Activated CD8-positive, alpha-beta memory T cell treated with anti-CD3 and anti-CD28 coated beads for 4 hours (primary cell): ENCODE data around the gene SPDYE4.

Experiments used
- DNase-seq, 2 donors: peaks; one replicate each; pipeline ENCODE4 v3.0.0-alpha.2; 2020; ENCODE audit warnings: low read depth in 2 of 2

Gene SPDYE4

DNA sequence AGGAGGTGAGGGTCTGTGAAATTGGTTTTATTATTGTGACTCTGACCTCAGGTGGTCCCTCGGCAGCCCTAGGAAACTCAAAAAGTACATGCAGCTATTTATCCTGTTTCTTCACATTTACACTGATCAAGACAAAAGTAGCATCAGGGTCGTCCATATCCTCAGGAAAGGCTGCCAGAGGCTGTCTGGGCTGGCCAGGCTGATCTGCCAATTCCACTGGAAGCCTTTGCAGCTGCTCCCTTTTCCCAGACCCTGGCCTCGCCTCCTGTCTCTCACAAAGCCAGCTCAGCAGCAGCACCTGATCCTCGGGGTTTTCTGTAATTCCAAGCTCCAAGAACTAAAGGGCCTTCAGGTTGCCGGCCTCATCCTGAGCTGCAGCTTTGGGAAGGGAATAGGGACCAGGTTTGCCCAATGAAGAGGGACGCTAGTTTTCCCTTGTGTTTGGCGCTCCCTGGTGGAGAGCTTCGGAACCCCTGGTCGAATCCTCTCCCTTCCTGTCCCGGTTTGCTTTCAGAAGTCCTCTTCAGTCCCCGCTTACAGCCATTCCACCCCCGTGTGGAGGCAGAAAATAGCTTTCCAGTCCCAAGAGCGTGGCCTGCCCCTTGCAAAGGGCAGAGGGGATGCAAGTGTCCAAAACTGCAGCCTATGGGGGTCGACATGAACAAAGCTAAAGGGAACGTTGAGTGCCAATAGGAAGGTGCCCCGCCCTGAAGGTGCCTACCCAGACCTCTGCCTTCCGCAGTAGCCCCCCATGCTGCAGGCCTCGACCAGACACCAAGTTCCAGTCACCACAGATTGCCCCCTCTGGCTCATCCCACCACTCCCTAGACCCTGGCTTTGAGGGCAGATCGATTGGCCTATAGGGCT lies 27.4 kb upstream of the SPDYE4 start:
- DNase-seq = peak; percentile 19 to 26

DNA sequence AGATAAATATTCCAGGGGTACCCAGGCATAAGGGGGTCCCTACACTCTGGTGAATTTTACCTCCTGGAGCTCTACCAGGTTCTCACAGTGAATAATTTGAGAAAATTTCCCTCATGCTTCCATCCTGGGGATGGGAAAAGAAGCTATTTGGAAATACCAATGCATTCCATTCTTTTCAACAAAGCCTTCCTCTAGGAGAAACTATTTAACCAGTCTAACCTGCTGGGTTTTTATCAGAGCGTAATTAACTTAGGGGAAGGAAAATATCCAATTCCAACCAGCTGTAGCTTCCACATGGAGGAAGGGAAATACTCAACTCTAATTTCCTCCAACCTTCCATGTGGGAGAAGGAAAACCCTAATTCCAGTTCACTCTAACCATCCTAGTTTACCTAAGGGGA lies 23.8 kb upstream of the SPDYE4 start:
- no peak for DNase-seq

DNA sequence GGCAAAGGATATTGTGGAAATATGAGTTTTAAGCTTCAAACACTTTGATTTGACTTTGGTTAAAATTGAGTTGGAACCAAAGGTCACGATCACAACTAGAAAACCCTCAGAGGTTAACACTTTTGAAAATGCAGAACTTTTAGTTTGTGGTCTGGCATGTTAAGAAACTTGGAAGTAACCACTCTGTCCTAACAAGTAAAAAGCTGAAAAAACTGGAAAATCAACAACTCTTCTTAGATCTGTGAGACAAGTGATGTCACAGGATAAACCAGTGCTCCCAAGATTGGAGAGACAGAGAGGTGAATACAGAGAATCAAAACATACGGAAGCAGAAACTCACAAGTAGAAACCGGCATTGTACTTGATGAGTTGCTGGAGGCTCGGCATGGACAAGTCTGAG lies 23.4 kb upstream of the SPDYE4 start:
- DNase-seq = no peak

DNA sequence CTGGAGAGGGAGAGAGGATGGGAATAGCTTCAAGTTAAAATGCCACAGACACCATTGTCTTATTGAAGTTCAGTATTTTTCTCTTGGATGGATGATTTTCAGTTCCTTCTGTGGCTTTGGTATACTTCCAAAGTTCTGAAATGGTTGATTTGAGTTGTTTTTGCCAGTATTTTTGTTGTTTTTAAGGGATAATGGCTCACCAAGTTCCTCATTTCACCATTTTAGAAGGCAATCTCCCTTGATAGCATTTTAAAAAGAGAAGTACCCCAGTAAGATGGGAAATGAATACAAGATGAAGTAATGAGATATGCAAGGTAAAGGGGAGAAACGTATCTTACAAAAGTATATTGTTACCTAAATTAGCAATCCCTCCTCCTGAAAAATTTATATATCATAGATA lies 18.5 kb upstream of the SPDYE4 start:
- DNase-seq = no peak

DNA sequence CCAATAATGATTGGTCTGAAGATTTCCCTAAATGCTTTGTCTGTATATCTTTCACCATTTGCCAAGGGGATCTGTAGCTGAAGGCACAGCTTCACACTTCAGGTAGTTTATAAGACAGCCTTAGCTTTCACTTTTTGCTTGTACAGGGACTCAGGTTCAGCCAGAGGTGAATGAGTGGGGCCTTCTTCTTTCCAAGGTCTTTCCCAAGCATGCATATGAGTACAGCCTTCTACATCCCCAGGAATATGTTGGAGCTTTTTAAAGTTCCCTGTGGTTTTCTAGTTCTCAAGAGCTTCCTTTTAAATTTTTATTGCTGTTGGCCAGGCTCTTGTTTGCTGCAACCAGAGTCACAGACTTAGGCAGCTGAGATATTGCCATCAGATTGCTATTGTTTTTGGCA lies 17.9 kb upstream of the SPDYE4 start:
- no peak for DNase-seq

DNA sequence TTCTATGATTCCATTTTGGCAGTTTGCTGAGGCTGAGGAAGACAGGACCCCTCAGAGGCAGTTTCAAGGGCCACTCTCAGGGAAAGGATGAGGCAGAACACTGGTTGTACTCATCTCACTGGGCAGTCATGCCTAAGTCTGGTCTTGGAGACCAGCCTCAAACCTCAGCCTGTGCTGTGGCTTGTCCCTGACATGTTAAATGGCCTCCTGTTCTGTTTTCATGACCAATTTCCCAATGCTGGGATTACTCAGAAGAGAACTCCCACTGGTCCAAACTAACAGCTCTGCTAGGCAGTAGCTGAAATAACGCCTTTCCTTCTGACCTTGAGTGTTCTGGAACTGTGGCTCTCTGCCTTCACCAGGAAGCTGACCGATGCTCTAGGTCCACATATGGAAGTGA lies 8.4 kb upstream of the SPDYE4 start:
- no peak for DNase-seq

DNA sequence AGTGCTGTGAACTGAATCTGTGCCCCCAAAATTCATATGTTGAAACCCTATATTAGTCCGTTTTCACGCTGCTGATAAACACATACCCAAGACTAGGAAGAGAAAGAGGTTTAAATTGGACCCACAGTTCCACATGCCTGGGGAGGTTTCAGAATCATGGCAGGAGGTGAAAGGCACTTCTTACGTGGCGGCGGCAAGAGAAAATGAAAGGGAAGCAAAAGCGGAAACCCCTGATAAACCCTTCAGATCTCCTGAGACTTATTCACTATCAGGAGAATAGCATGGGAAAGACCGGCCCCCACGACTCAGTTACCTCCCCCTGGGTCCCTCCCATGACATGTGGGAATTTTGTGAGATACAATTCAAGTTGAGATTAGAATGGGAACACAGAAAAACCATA lies 3.7 kb upstream of the SPDYE4 start:
- no peak for DNase-seq

DNA sequence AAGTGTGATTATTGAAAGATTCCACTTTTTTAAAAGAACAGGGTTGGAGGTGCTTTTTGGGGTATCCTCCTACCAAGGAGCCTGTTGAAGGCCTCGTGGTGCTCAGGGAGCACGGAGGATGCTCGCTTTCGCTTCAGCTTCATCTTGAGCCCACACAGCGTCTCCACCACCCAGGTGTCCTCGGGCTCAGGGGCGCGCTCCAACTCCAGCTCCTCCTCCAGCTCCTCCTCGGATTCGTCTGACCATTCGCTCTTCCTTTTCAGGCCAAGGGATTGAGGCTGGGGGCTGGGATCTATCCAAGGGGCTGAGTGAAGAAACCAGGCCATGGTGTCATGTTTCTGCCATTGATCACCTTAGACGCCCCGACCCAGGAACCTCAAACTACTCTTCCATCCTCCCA lies 1.2 kb downstream of the SPDYE4 start:
- no peak for DNase-seq

DNA sequence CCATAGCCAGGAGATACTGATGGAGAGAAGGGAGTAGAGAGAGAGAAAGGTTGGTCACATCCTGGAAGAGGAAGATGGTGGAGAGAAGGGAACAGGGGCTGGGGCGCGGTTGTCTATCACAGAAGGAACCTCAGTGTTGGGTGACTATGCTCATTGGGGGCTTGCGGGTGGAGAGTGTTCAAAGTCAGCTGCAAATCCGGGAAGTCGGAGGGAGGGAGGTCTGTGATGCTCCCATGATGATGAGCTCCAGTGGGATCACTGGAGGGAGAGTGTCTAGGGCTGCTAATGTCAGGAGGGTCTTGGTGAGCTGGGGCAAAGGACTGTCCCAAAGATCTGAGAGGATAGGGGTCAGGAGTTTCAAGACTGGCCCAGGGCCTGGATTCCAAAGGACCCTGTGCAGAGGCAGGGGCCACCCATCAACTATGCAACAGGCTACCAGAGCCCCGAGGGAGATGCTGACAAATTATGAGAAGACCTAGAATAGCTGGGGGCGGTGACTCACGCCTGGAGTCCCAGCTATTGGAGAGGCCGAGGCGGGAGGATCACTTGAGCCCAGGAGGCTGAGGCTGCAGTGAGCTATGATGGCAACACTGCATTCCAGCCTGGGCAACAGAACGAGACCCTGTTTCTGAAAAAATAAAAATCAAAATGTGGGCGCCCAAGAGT lies 2.6 kb downstream of the SPDYE4 start:
- DNase-seq = no peak

DNA sequence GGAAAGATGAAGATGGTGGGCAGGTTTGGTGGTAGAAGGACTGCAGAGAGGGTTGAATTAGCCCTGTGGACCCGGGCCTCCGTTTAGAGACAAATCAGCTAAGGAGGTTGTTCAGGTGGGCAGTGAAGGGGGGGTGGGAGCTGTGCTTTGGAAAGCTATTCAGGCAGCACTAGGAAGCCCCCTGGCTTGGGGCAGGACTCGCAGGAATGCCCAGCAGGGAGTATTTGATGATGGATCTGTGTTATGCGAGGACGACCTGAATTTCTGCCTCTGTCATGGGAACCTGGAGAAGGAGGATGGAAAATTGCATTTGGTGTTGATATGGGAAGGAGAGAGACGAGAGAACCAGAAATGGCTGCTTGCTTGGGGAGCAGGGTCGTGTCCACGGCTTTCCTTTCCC lies 3.5 kb downstream of the SPDYE4 start:
- no peak for DNase-seq

DNA sequence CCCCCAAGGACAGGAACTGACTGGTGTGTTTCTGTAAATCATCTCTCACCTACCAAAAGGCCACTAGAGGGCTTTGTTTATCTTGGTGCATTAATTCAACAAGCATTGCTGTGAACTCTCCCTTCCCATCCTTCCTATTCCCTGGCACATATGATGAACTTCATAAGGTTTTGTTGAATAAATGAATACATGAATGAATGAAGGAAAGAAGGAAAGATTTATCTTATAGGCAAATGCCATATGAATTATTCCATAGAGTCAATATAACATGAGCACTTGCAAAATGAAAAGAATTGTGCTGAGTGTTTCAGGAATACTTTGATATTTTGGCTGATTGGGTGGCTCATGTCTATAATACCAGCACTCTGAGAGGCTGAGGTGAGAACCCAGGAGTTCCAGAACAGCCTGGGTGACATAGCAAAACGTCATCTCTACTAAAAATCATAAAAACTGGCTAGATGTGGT lies 4.3 kb downstream of the SPDYE4 start:
- DNase-seq = no peak

DNA sequence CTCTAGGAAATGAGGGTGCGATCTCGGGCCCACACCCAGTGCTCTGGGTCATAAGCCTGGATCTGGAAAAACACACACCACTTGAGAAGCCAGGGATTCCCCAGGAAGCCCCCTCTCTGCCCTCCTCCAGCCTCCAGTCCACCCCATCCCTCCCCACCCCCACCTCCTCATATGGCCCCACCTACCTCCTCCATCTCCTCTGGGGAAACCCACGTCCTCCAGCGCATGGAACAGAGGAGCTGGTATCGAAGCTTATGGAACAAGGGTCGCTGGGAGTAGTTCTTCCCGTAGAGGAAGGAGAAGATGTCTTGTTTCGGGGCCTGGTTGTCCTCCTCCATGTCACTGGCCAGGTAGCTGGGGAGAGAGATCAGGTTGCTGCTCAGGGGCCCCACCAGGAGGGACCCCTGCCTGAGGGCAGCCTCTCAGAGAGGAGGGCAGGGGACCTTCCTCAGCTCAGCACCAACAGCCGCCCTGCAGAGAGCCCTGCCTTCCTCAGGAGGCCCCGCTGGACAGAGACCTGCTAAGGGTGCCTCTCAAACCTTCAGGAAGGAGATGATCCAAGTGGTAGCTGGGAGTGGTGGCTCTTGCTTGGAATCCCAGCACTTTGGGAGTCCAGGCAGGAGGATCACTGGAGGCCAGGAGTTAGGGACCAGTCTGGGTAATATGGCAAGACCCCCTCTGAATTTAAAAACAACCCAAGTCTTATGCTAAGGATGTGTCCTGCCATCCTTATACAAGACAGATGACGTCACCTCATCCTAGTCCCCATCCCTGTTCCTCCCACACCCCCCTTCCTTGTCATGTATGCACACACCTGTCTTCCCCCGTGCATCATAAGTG lies 5.0 kb downstream of the SPDYE4 start:
- DNase-seq = no peak

DNA sequence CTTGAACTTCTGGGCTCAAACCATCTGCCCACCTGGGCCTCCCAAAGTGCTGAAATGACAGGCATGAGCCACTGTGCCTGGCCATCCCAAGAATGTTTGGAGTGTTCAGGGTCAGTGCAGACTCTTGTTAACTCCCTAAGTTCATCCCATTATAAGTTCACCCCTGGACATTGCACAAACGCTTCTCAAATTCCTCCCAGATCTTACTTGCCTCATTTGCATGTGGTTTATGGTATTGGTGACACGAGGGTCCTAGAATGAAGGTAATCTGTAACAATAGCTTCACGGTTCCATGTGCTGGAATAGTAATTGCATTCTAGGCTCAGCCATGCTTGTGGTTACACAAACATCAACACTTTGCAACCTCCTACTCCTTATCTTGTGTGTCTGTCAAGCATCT lies 8.7 kb downstream of the SPDYE4 start:
- DNase-seq = no peak

DNA sequence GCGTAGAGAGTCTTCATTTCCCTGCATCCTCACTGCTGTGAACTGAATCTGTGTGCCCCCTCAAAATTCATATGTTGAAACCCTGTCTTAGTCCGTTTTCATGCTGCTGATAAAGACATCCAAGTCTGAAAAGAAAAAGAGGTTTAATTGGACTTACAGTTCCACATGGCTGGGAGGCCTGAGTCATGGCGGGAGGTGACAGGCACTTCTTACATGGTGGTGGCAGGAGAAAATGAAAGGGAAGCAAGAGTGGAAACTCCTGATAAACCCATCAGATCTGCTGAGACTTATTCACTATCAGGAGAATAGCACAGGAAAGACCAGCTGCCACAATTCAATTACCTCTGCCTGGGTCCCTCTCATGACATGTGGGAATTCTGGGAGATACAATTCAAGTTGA lies 10.6 kb downstream of the SPDYE4 start:
- DNase-seq = no peak

DNA sequence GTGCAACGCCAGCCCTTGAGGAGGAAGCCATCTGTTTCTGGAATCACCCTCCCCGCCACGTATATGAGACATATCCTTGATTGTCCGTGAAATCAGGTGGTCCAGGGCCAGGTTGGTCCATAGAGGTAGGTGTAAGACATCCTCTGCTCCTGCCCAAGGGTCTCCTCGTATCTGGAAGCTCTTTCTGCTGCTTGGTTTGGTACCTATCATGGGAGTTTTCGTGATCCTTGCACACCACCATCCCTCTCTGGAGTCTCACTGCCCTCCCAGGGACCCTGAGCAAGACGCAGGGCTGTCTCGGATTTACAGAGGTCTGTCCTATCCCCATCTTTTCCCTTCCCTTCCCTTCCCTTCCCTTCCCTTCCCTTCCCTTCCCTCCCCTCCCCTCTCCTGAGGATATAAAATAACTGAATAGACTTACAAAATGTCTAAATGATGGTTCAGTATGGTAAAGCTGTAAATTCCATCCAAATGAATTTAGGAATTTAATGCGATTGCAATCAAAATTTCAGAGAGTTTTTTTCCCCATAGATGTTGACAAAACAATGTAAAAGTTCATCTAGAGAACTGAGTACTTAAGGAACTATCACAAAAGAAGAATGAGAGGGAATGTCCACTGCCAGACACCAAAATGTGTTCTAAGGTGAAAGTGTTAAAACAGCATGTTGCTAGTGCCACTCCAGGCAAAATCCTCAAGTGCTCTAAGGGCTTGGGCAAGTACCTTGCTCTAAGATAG lies 11.7 kb downstream of the SPDYE4 start:
- DNase-seq = no peak

DNA sequence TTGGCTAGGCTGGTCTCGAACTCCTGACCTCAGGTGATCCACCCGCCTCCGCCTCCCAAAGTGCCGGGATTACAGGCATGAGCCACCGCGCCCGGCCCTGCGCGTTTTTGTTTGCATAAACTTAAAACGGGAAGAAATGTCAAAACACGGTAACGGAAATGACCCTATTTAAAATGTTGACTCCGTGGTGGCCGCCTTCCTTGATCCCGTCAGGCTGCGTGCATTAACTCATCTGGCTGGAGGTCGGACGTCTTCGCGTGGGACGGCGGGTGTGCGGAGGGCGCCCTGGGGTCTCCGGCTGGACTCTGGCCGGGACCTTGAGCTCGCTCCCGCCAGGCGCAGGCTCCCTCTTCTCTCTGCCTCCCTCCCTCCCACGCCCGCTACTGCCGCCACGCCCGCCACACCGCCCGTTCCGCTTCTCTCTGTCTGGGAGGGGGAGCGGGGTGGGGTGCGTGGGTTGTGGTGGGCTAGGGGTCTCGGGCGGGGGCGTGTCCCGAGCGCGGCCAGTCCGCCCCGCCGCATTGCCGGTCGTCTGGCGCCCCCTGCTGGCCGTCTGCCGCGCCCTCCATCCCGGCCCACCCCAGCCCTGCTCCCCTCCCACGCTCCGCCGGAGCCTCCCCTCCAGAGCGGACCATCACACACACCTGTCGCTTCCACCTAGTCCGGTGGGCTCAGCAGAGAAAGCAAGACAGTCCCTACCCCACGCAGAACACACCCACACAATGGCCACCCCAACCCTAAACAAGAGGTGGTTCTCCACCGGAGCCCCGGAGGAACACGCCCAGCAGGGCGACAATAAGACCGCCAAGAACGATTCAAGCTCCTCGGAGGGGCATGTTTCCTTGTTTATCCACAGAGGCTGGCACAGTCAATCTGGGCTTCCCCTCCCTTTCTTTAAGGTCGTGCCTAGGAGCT lies 12.5 kb downstream of the SPDYE4 start:
- peak; percentile 60 to 62 for DNase-seq

DNA sequence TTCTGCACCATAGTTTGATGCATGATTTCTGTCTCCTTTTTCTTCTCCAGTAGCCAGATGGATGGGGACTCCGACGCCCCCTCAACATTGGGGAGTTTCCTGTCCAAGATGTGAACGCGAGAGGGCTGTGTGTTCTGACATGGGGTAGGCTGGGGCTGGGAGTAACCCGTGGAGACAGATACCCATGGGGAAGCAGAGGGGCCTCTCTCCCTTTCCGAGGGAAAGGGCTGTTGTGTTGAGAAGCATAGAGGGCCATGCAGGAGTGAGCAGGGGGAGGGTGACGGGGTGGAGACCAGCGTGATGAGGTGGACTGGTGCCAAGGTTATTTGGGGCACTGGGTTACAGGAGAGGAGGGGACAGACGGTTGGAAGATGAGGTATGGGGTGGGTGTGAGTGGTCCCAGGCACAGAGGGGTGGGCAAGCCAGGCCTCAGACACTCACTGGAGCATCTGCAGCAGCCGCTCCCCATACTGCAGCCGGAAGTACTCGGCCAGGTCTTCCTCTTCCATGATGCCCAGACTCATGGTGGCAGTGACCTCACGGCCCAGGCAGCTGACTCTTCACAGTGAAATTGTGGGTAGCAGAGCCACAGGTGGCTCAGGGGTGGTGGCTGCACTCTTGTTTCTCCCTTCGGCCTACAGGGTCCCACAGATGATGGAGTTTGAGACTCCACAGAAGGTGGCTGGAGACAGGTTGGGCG lies 14.1 kb downstream of the SPDYE4 start:
- no peak for DNase-seq

DNA sequence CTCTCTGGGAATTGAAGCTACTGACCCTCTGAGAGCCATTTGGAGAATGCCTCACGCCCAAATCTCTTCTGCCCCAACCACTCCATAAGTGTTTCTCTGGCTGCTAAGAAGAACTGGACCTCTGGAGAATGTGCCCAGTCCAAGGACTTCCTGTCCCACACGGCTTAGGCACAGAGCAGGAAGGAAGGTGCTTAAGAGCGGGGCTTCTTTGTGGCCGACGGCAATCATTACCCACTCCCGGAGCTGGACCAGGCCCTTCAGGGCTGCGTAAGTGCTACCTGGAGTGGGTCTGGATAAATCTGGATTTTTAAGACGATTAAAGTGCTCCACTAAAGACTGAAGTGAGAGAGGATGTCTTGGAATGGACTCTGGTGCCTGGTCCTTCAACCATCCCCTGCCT lies 15.5 kb downstream of the SPDYE4 start:
- no peak for DNase-seq

DNA sequence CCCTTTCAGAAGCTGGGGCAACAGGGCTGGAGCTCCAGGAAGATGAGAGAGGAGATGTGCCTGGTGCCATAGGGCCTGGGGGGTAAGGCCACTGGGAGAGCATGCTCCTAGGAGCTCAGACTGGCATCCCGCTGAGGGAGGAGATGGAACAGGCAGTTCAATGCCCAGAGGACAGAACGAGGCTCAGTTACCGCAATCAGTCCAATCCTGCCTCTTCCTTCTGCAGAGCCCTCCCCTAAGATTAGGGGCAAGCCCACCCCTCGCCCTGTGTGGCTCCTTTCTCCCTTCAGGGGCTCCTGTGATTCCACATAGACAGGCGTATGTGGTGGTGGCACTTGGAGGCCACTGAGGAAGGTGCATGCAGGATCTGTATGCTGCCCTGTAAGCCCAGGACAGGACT lies 16.1 kb downstream of the SPDYE4 start:
- DNase-seq = no peak

DNA sequence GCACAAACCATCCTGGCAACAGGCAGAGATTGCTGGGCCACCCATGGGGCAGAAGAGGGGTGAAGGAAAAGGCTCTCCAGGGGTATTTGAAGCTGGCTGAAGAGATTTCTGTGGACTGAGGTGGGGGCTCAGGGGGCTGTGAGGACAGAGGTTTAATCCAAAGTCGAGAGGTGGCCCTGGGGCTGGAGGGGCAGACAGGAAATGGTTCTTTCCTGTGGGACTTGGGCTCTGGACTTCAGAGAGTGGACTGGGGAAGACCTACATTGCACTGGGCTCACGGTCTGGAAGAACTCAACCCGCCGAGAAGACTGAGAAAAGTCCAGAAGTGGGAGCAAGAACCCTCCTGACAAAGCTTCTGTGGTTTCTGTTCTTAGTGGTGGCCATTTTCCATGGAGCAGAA lies 16.6 kb downstream of the SPDYE4 start:
- DNase-seq = no peak
